RWPE2 (cell line): ENCODE measurements around the gene CRAMP1.

Experiments
- ATAC-seq: fragments of 200-7000 bp; cut with Tn5 transposase; 3 replicates; pipeline ENCODE4 v1.9.1; 2021; ENCODE audit warnings: low read depth
- DNase-seq: peaks from one replicate; pipeline ENCODE4 v3.0.0-alpha.2; 2020; ENCODE audit warnings: low spot score
- H3K27ac ChIP-seq: fragments of 450-650 bp; 2 replicates; pipeline ENCODE4 v1.5.1; 2017; ENCODE audit warnings: mild to moderate bottlenecking; ENCODE audit not compliant: poor library complexity, severe bottlenecking
- H3K27me3 ChIP-seq: fragments of 250-450 bp; sonication (Bioruptor Pico); 2 replicates; pipeline ENCODE4 v1.5.1; 2021; ENCODE audit warnings: mild to moderate bottlenecking, moderate library complexity; ENCODE audit not compliant: insufficient read depth, poor library complexity, severe bottlenecking
- H3K36me3 ChIP-seq: fragments of 250-450 bp; sonication (Bioruptor Pico); 2 replicates; pipeline ENCODE4 v1.5.1; 2020; ENCODE audit warnings: low read depth, mild to moderate bottlenecking, moderate library complexity
- H3K4me1 ChIP-seq: fragments of 250-450 bp; sonication (Bioruptor Pico); 2 replicates; pipeline ENCODE4 v1.5.1; 2021; ENCODE audit warnings: mild to moderate bottlenecking, moderate library complexity; ENCODE audit not compliant: insufficient read depth, poor library complexity, severe bottlenecking
- H3K4me3 ChIP-seq: fragments of 250-450 bp; sonication (Bioruptor Pico); 2 replicates; pipeline ENCODE4 v1.5.1; 2021; ENCODE audit warnings: mild to moderate bottlenecking, moderate library complexity; ENCODE audit not compliant: severe bottlenecking
- H3K9me3 ChIP-seq: fragments of 250-450 bp; sonication (Bioruptor Pico); 2 replicates; pipeline ENCODE4 v1.5.1; 2021; ENCODE audit warnings: mild to moderate bottlenecking, moderate library complexity; ENCODE audit not compliant: severe bottlenecking
- CTCF ChIP-seq: fragments of 450-650 bp; IDR thresholded peaks from one replicate; pipeline ENCODE4 v1.5.1; 2017; ENCODE audit warnings: mild to moderate bottlenecking, moderate library complexity; ENCODE audit not compliant: poor library complexity, severe bottlenecking

Gene CRAMP1

GRCh38 chr16:1656808-1657617, 44.9 kb downstream of the CRAMP1 start:
- ATAC-seq (no peak), DNase-seq (no peak)
- Histone ChIP-seq H3K27ac (no peak overlapping the region), H3K36me3 (peaks cover 53% of the 10 kb centered on the region), H3K9me3 (no peaks in the 10 kb centered on the region), H3K4me3 (no peak overlapping the region), H3K27me3 (no peaks in the 10 kb centered on the region), H3K4me1 (no peaks in the 10 kb centered on the region)
- no peak for TF ChIP-seq CTCF

- no peak for TF ChIP-seq CTCF
Observed at GRCh38 chr16:1657841-1658240, 45.7 kb downstream of the CRAMP1 start.

GRCh38 chr16:1659031-1659430, 46.9 kb downstream of the CRAMP1 start:
- H3K36me3 ChIP-seq: peaks cover 59% of the 10 kb centered on the region
- DNase-seq (no peak), ATAC-seq (no peak)
- no peaks in the 10 kb centered on the region for H3K4me1 ChIP-seq
- TF ChIP-seq CTCF: no peak
- H3K9me3 ChIP-seq: no peaks in the 10 kb centered on the region
- no peaks in the 10 kb centered on the region for H3K27me3 ChIP-seq
- no peak overlapping the region for H3K4me3 ChIP-seq
- no peak overlapping the region for H3K27ac ChIP-seq

More at GRCh38 chr16:1657841-1658240, 45.7 kb downstream of the CRAMP1 start:
- H3K27ac ChIP-seq: no peak overlapping the region
- H3K36me3 ChIP-seq: peaks cover 53% of the 10 kb centered on the region
- no peaks in the 10 kb centered on the region for H3K4me1 ChIP-seq
- H3K9me3 ChIP-seq: no peaks in the 10 kb centered on the region
- H3K27me3 ChIP-seq: no peaks in the 10 kb centered on the region
- no peak overlapping the region for H3K4me3 ChIP-seq
- ATAC-seq: no peak
- DNase-seq: no peak

- no peak for TF ChIP-seq CTCF
- ATAC-seq (no peak), DNase-seq (no peak)
- H3K36me3 ChIP-seq: peaks cover 58% of the 10 kb centered on the region
- no peaks in the 10 kb centered on the region for H3K9me3 ChIP-seq
- H3K27me3 ChIP-seq: no peaks in the 10 kb centered on the region
- H3K27ac ChIP-seq: no peak overlapping the region
- no peaks in the 10 kb centered on the region for H3K4me1 ChIP-seq
- no peak overlapping the region for H3K4me3 ChIP-seq
Observed at GRCh38 chr16:1661826-1662225, 49.7 kb downstream of the CRAMP1 start.

- ATAC-seq: no peak
- H3K9me3 ChIP-seq: no peaks in the 10 kb centered on the region
- H3K36me3 ChIP-seq: peaks cover 65% of the 10 kb centered on the region
- H3K27ac ChIP-seq: no peak overlapping the region
- no peaks in the 10 kb centered on the region for H3K4me1 ChIP-seq
- TF ChIP-seq CTCF: no peak
- DNase-seq: peak; percentile 58
- no peaks in the 10 kb centered on the region for H3K27me3 ChIP-seq
- H3K4me3 ChIP-seq: no peak overlapping the region
Observed at GRCh38 chr16:1662543-1662942, 50.4 kb downstream of the CRAMP1 start.
